Bronchial epithelial cell (primary cell): Measurements from ENCODE around the gene MCF2L2. TPM values are rescaled to one million over a fixed set of nuclear protein-coding genes. Genes with fewer than 3 reads are reported as not detected.

Experiments used
- DNase-seq: peaks from one replicate; pipeline ENCODE4 v3.0.0-alpha.2; 2010; ENCODE audit warnings: low read depth
- FAIRE-seq: peaks from 2 replicates; lab custom pipeline; 2011; peaks lifted over from hg19 to GRCh38; lab: Jason Lieb, UNC
- H3K27me3 ChIP-seq: 2 replicates; pipeline ENCODE4 v1.5.1; 2011; ENCODE audit warnings: low read length; ENCODE audit not compliant: control insufficient read depth, insufficient read depth
- H3K36me3 ChIP-seq: 2 replicates; pipeline ENCODE4 v1.5.1; 2011; ENCODE audit warnings: low read length; ENCODE audit not compliant: control insufficient read depth, insufficient read depth
- H3K4me3 ChIP-seq: 2 replicates; pipeline ENCODE4 v1.5.1; 2011; ENCODE audit warnings: mild to moderate bottlenecking, low read depth, low read length, control low read depth
- CTCF ChIP-seq: IDR thresholded peaks from 2 replicates; pipeline ENCODE4 v1.5.1; 2011; ENCODE audit warnings: mild to moderate bottlenecking, moderate library complexity, low read length, control low read depth, inconsistent platforms; ENCODE audit not compliant: insufficient read depth, severe bottlenecking
- total RNA-seq: library from RNA; depleted of rRNA; stranded (reverse); fragments of >200 nt; gene quantifications from 2 replicates; pipeline ENCODE4 v1.2.1, GENCODE V29; 2014

Gene MCF2L2
- total RNA-seq, 1 donor from 2014 or later = 0.26 TPM

DNA sequence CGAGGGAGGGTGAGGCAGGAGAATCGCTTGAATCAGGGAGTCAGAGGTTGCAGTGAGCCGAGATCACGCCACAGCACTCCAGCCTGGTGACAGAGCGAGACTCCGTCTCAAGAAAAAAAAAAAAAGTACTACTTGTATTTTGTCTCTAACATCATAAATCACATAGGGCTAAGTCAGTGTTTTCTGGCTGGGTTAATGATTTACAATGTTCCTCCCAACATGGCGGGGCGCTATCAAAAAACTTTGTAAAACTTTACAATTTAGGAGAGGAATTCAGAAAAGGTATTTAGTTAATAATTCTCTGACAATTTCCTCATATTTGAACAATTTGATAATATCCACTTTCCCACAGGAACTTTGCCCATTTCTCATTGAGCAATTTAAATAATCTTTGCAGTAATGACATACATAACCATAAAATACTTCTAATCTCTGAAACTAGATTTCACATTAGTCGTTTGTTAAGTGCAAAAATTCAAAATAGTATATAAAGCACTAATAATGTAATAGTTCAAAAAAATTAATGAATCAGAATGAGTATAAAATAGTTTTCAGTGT is 202.0 kb downstream of the MCF2L2 start:
- Histone ChIP-seq H3K27me3 (no peaks in the 10 kb centered on the region), H3K4me3 (no peak overlapping the region), H3K36me3 (no peaks in the 10 kb centered on the region)
- FAIRE-seq = no peak
- TF ChIP-seq CTCF = no peak
- no peak for DNase-seq

- Histone ChIP-seq H3K36me3 (no peaks in the 10 kb centered on the region), H3K4me3 (no peak overlapping the region), H3K27me3 (no peaks in the 10 kb centered on the region)
- FAIRE-seq (peak; percentile 32), DNase-seq (no peak)
- TF ChIP-seq CTCF = no peak
These were observed 204.0 kb downstream of the MCF2L2 start for GRCh38 chr3:183224180-183224970.

DNA sequence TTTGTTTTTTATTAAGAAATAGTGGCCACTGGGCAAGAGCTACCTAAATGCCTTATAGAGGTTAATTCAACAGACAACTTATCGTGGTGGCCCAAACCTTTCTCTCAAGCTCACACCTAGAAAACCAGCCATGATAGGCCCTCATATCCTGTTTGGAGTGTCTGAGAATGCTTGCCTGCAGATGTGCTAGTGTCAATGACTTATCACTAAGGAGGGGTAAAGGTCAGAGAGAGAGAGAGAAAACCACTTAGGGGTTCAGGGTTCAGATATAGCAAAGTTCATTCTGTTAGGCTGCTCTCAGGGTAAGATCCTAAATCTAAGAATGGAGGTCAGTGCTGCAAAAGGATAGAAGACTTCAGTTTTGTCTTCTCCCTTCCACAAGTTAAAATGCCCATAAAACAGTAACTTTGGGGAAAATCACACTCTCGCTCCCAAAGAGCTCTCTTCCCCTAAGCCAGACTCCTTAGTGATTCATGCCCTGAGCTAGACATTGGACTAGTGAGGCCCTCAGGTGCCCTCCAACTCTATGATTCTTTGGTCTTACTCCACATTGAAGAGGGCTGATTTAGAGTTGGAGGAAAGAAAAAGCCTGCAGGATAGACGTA is 205.7 kb downstream of the MCF2L2 start:
- H3K36me3 ChIP-seq = no peaks in the 10 kb centered on the region
- no peak for DNase-seq
- no peak overlapping the region for H3K4me3 ChIP-seq
- H3K27me3 ChIP-seq = no peaks in the 10 kb centered on the region
- FAIRE-seq = no peak
- no peak for TF ChIP-seq CTCF

DNA sequence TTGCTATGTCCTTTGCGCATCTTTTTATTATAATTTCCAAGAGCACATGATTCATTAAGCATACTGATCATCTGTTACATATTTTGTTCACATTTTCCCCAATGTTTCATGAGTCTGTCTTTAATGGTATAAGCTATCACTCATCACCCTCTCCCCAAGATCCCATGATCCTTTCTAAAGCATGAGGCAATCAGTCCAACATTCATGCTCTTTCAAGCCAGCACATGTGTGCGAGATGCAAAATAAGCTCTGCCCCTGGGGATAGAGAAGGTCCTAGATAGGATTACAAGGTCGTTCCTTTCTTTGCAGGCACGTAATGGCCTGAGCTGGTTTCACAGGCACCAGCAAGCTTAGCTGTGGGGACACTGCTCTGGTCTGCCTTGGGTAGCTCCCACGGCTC is 207.6 kb downstream of the MCF2L2 start:
- no peaks in the 10 kb centered on the region for H3K36me3 ChIP-seq
- FAIRE-seq (no peak), DNase-seq (peak; percentile 98)
- TF ChIP-seq CTCF = no peak
- no peaks in the 10 kb centered on the region for H3K27me3 ChIP-seq
- no peak overlapping the region for H3K4me3 ChIP-seq

GRCh38 chr3:183218826-183219225 is 209.6 kb downstream of the MCF2L2 start:
- no peak overlapping the region for H3K4me3 ChIP-seq
- no peaks in the 10 kb centered on the region for H3K36me3 ChIP-seq
- DNase-seq = no peak
- no peak for TF ChIP-seq CTCF
- H3K27me3 ChIP-seq = no peaks in the 10 kb centered on the region
- FAIRE-seq = no peak
